ENCODE data around the gene CYP27B1.

DNA sequence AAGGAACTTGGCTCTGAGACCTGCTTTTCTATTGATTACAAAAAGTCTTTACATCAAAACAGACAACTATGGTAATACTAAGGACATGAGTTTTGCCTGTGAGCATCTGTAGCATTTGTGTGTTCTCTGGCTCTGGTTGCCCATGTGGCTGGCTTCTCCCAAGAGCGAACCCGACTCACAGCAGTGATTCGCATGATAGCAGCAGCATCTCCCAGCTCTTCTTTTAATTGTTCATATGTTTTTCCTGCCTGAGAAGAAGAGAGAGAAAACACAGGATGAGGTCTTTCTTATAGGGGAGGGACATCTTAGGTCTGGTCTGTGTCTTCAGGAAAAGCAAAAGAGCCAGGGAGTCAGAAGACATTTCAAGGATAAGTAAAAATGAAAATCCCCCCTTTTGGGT, 34.1 kb upstream of the CYP27B1 start:
- TF ChIP-seq, protein P1, sequence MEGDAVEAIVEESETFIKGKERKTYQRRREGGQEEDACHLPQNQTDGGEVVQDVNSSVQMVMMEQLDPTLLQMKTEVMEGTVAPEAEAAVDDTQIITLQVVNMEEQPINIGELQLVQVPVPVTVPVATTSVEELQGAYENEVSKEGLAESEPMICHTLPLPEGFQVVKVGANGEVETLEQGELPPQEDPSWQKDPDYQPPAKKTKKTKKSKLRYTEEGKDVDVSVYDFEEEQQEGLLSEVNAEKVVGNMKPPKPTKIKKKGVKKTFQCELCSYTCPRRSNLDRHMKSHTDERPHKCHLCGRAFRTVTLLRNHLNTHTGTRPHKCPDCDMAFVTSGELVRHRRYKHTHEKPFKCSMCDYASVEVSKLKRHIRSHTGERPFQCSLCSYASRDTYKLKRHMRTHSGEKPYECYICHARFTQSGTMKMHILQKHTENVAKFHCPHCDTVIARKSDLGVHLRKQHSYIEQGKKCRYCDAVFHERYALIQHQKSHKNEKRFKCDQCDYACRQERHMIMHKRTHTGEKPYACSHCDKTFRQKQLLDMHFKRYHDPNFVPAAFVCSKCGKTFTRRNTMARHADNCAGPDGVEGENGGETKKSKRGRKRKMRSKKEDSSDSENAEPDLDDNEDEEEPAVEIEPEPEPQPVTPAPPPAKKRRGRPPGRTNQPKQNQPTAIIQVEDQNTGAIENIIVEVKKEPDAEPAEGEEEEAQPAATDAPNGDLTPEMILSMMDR (IDR thresholded peaks at IDR 0.05; ENCODE audit: low read length): no peak
- no peak for TF ChIP-seq EZH2 (optimal IDR thresholded peaks at IDR 0.05; ENCODE audit: low read depth, low read length)
